Measurements from ENCODE around the gene DPP9.
A peak's percentile ranks its signal among the peaks of the same experiment; 100 is the strongest.

The DPP9 gene

GRCh38 chr19:4709440-4710280 is 14.0 kb downstream of the DPP9 start:
- Mint-ChIP-seq H3K27ac (peak overlapping the region; percentile 58), H3K4me3 (no peak overlapping the region), H3K36me3 (ENCODE audit: low read depth) (peaks cover 20% of the 10 kb centered on the region), H3K4me1 (ENCODE audit: low read depth) (peaks cover 5% of the 10 kb centered on the region), H3K27me3 (ENCODE audit: low read depth) (no peaks in the 10 kb centered on the region), H3K9me3 (no peaks in the 10 kb centered on the region)
- no peak for DNase-seq (ENCODE audit: low spot score)

DNA sequence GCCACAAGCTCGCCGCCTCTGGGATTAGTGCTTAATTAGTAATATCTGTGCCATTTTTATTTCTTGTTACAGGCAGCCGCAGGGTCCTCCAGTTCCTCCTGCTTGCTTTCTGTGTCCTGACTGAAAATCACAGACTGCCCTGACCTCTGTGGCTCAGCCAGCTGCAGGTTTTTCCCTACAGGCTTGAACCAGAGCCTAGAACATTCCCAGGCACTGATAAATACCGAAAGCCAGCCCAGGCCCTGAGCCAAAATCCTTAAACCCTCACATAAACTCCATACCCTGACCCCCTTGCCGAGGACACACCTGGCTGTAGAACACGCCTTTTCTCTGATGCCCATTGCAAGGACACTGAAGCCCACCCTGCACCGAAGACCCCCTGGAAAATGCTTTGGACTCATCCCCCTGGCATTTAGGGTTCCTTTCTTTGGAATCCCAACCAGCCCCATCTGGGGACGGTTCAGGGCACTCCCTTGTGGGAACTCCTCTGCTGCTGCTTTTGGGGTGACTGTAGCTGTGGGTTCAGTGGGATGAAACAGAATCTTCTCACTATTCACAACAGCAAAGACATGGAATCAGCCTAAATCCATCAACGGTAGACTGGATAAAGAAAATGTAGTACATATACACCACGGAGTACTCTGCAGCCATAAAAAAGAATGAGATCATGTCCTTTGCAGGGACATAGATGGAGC is 15.5 kb downstream of the DPP9 start:
- Mint-ChIP-seq H3K27me3 (ENCODE audit: low read depth) (no peaks in the 10 kb centered on the region), H3K27ac (no peak overlapping the region), H3K36me3 (ENCODE audit: low read depth) (peaks cover 18% of the 10 kb centered on the region), H3K9me3 (no peaks in the 10 kb centered on the region), H3K4me1 (ENCODE audit: low read depth) (peaks cover 5% of the 10 kb centered on the region), H3K4me3 (no peak overlapping the region)
- DNase-seq (ENCODE audit: low spot score): no peak

DNA sequence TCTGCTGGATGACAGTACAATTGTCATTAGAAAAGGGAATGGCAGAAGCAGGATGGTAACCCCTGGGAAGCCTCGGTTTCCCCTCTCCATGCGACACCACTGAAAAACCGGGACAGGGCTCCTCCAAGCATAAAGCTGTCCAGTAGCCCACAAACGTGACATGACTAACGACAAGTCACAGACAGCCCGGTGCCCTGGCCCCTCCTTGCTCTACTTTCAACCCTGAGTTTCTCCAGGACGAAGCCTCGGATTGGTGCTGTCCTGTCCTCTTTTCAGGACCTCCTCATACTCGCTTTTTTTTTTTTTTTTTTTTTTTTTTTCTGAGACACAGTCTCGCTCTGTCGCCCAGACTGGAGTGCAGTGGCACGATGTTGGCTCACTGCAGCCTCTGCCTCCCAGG is 16.3 kb downstream of the DPP9 start:
- Mint-ChIP-seq H3K9me3 (no peaks in the 10 kb centered on the region), H3K27me3 (ENCODE audit: low read depth) (no peaks in the 10 kb centered on the region), H3K27ac (no peak overlapping the region), H3K4me3 (no peak overlapping the region), H3K4me1 (ENCODE audit: low read depth) (peaks cover 5% of the 10 kb centered on the region), H3K36me3 (ENCODE audit: low read depth) (peaks cover 15% of the 10 kb centered on the region)
- no peak for DNase-seq (ENCODE audit: low spot score)

DNA sequence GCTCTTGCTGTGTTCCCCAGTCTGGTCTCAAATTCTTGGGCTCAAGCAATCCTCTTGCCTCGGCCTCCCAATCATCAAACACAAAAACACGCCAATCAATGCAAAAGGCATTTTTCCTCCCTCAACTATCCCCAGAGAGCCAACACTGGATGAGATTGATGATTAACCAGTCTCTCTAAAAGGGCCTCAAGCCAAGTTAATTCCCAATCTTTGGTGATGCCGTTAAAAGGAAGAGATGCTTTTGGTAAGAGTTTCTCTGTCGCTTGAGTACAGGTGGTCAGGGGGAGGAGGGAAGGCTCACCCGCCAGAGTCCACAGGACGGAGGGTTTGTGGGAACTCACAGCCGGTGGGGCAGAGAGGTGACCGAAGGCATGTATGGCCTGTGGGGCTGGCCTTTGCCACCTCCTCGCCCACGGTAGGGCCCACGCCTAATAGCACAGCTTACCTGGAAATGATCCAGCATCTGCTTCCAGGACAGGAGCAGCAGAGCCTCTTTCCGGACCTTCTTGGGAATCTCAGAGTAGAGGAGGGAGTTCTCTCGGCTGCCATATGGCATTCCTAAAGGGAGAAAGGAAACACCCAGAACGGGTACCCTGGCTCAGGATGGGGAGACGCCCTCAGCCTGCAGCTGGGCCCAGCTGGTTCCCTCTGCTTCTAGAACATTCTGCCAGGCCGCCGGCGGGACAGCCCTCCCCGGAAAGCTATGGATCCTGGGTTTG is 18.1 kb downstream of the DPP9 start:
- H3K4me3 Mint-ChIP-seq: no peak overlapping the region
- H3K9me3 Mint-ChIP-seq: no peaks in the 10 kb centered on the region
- DNase-seq (ENCODE audit: low spot score): no peak
- H3K36me3 Mint-ChIP-seq (ENCODE audit: low read depth): peaks cover 15% of the 10 kb centered on the region
- peaks cover 5% of the 10 kb centered on the region for H3K4me1 Mint-ChIP-seq (ENCODE audit: low read depth)
- no peak overlapping the region for H3K27ac Mint-ChIP-seq
- H3K27me3 Mint-ChIP-seq (ENCODE audit: low read depth): no peaks in the 10 kb centered on the region

- DNase-seq (ENCODE audit: low spot score): no peak
- H3K36me3 Mint-ChIP-seq (ENCODE audit: low read depth): peaks cover 12% of the 10 kb centered on the region
- H3K27ac Mint-ChIP-seq: no peak overlapping the region
- peaks cover 3% of the 10 kb centered on the region for H3K4me1 Mint-ChIP-seq (ENCODE audit: low read depth)
- no peaks in the 10 kb centered on the region for H3K9me3 Mint-ChIP-seq
- no peak overlapping the region for H3K4me3 Mint-ChIP-seq
- no peaks in the 10 kb centered on the region for H3K27me3 Mint-ChIP-seq (ENCODE audit: low read depth)
Measured at GRCh38 chr19:4704317-4704673, 19.3 kb downstream of the DPP9 start.

DNA sequence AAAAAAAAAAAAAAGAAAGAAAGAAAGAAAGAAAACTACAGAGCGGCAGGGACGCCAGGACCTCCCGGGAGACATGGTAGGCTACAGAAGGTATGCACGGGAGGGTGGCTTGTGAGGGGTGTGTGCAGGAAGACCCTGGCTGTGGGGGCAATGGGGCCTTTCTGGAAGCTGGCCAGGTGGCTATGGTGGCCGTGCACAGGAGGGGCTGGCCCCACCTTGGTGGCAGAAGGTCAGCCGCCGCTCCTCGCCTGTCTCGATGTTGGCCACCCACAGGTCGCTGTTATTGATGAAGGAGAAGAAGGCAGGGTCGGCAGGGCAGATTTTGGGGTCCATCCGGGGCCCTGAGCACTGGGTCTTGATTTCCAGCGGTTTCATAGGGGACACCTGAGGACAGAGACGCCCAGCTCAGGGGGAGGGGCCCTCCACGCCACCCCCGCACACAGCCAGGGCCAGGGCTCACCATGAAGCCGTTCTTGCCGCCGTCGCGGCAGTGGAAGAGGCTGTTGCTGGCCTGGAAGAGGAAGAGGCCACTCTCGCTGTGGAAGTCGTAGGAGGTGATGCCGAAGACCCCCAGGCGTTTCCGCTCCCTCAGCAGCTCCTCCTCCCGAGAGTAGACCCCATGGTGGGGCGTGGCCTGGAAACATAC is 19.8 kb downstream of the DPP9 start:
- H3K27ac Mint-ChIP-seq: no peak overlapping the region

GRCh38 chr19:4702764-4703163 is 20.9 kb downstream of the DPP9 start:
- no peaks in the 10 kb centered on the region for H3K4me1 Mint-ChIP-seq (ENCODE audit: low read depth)
- H3K4me3 Mint-ChIP-seq: no peak overlapping the region
- no peak for DNase-seq (ENCODE audit: low spot score)
- peaks cover 11% of the 10 kb centered on the region for H3K36me3 Mint-ChIP-seq (ENCODE audit: low read depth)
- no peaks in the 10 kb centered on the region for H3K27me3 Mint-ChIP-seq (ENCODE audit: low read depth)
- H3K27ac Mint-ChIP-seq: no peak overlapping the region
- H3K9me3 Mint-ChIP-seq: no peaks in the 10 kb centered on the region

More for the DNA sequence above, 19.8 kb downstream of the DPP9 start:
- H3K27me3 Mint-ChIP-seq (ENCODE audit: low read depth): no peaks in the 10 kb centered on the region
- H3K36me3 Mint-ChIP-seq (ENCODE audit: low read depth): peaks cover 10% of the 10 kb centered on the region
- no peak for DNase-seq (ENCODE audit: low spot score)
- no peaks in the 10 kb centered on the region for H3K9me3 Mint-ChIP-seq
- H3K4me3 Mint-ChIP-seq: no peak overlapping the region
- no peaks in the 10 kb centered on the region for H3K4me1 Mint-ChIP-seq (ENCODE audit: low read depth)

DNA sequence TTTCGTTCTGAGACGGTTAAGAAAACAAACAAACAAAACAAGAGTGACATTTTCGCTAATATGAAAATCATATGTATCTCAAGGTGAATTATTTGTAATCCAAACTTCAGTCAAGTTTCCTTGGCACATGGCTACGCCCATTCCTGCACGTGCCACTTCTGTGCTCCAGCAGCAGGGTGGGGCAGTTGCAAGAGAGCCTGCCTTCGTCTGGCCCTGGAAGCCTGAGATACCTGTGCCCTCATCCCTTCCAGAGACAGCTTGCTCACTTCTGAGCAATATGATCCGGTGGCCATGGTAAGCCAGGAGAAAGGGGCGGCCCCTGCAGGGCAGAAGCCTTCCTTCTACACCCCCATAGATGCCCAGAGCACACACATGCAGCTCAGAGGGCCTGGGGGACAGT is 22.1 kb downstream of the DPP9 start:
- peaks cover 11% of the 10 kb centered on the region for H3K36me3 Mint-ChIP-seq (ENCODE audit: low read depth)

DNA sequence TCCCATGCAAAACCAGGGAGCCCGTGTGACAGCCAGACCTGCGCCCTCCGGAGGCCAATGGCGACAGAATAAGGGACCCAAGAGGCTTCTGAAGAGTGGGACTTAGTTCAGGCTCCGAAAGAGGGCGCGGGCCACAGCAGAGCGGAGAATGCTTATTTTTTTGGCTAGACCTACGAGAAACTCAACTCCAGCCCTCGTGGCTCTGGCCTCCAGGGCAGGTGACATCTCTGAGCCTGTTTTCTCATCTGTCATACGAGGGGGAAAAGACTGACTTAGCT is 23.0 kb downstream of the DPP9 start:
- no peak overlapping the region for H3K27ac Mint-ChIP-seq
- no peaks in the 10 kb centered on the region for H3K27me3 Mint-ChIP-seq (ENCODE audit: low read depth)
- peaks cover 14% of the 10 kb centered on the region for H3K36me3 Mint-ChIP-seq (ENCODE audit: low read depth)
- no peaks in the 10 kb centered on the region for H3K4me1 Mint-ChIP-seq (ENCODE audit: low read depth)
- H3K4me3 Mint-ChIP-seq: no peak overlapping the region
- H3K9me3 Mint-ChIP-seq: no peaks in the 10 kb centered on the region
- no peak for DNase-seq (ENCODE audit: low spot score)

More for the DNA sequence above, 22.1 kb downstream of the DPP9 start:
- H3K4me3 Mint-ChIP-seq: no peak overlapping the region
- no peaks in the 10 kb centered on the region for H3K4me1 Mint-ChIP-seq (ENCODE audit: low read depth)
- no peak for DNase-seq (ENCODE audit: low spot score)
- H3K9me3 Mint-ChIP-seq: no peaks in the 10 kb centered on the region
- H3K27ac Mint-ChIP-seq: no peak overlapping the region
- H3K27me3 Mint-ChIP-seq (ENCODE audit: low read depth): no peaks in the 10 kb centered on the region

GRCh38 chr19:4699826-4700692 is 23.6 kb downstream of the DPP9 start:
- Mint-ChIP-seq H3K27ac (no peak overlapping the region), H3K9me3 (no peaks in the 10 kb centered on the region), H3K27me3 (ENCODE audit: low read depth) (no peaks in the 10 kb centered on the region), H3K36me3 (ENCODE audit: low read depth) (peaks cover 18% of the 10 kb centered on the region), H3K4me1 (ENCODE audit: low read depth) (no peaks in the 10 kb centered on the region), H3K4me3 (no peak overlapping the region)
- DNase-seq (ENCODE audit: low spot score): no peak

DNA sequence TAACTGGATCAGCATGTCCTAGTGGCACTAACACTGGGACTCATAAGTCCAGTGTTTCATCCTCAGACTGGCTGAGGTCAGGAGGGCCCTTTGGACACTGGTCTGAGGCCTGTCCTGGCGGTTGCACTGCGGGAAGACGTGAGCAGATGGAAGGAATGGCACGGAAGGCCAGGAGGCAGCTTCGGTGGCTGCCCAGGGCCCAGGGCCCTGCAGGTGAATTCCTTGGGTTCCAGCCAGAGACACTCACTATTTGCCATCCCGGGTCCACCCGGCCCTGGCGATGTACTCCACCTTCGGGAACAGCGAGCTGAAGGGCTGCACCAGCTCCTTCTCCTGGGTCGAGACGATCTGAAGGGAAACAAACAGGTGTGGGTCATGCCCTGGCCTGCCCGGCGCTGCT is 26.3 kb downstream of the DPP9 start:
- H3K36me3 Mint-ChIP-seq (ENCODE audit: low read depth): peaks cover 25% of the 10 kb centered on the region
- H3K4me3 Mint-ChIP-seq: no peak overlapping the region
- no peaks in the 10 kb centered on the region for H3K9me3 Mint-ChIP-seq
- DNase-seq (ENCODE audit: low spot score): no peak
- H3K27me3 Mint-ChIP-seq (ENCODE audit: low read depth): no peaks in the 10 kb centered on the region
- no peaks in the 10 kb centered on the region for H3K4me1 Mint-ChIP-seq (ENCODE audit: low read depth)
- H3K27ac Mint-ChIP-seq: no peak overlapping the region

- H3K9me3 Mint-ChIP-seq: no peaks in the 10 kb centered on the region
- H3K36me3 Mint-ChIP-seq (ENCODE audit: low read depth): peaks cover 26% of the 10 kb centered on the region
- H3K27me3 Mint-ChIP-seq (ENCODE audit: low read depth): no peaks in the 10 kb centered on the region
- no peaks in the 10 kb centered on the region for H3K4me1 Mint-ChIP-seq (ENCODE audit: low read depth)
- no peak overlapping the region for H3K27ac Mint-ChIP-seq
- no peak overlapping the region for H3K4me3 Mint-ChIP-seq
- no peak for DNase-seq (ENCODE audit: low spot score)
Measured at GRCh38 chr19:4695224-4695731, 28.4 kb downstream of the DPP9 start.

Measured in T-helper 2 cell treated with Interferon-gamma antibody and Interleukin-4, amounts not matched to agents 5 μg/mL and 100 μg/mL, for 36 hours (primary cell).